B cell (primary cell): ENCODE measurements around the gene FGF6. TPM values are rescaled to one million over a fixed set of nuclear protein-coding genes. Genes with fewer than 3 reads are reported as not detected.

Source experiments
- ATAC-seq: fragments of 200-7000 bp; cut with Tn5 transposase; one replicate; pipeline ENCODE4 v1.10.0; 2021; ENCODE audit warnings: low read depth, mild to moderate bottlenecking, moderate number of reproducible peaks, moderate library complexity
- CTCF ChIA-PET: fragments of 350-600 bp; sonication (Branson Sonifier 250); formaldehyde crosslinking; loops from one replicate; lab custom pipeline; 2021; ENCODE audit warnings: antibody characterized with exemption, inconsistent platforms; lab: Charles Lee
- POLR2A ChIA-PET: fragments of 350-600 bp; sonication (Branson Sonifier 250); formaldehyde crosslinking; loops from one replicate; lab custom pipeline; 2021; ENCODE audit warnings: antibody characterized with exemption; lab: Charles Lee
- DNase-seq: peaks from one replicate; pipeline ENCODE4 v3.0.0; 2013
- H2AFZ ChIP-seq: 2 replicates; pipeline ENCODE4 v1.6.1; 2012; ENCODE audit warnings: mild to moderate bottlenecking, low read depth, low read length; ENCODE audit not compliant: insufficient read depth, poor library complexity, severe bottlenecking
- H3K27ac ChIP-seq, 2 donors: 1 replicate in 1 of 2; 2 replicates in 1 of 2; pipeline ENCODE4 v1.5.1; 2012 to 2013; ENCODE audit warnings: low read length in 2 of 2, mild to moderate bottlenecking in 2 of 2, moderate library complexity in 1 of 2
- H3K27me3 ChIP-seq, 4 experiments: fragments of 200-600 bp in 1 of 4; sonication (generic) in 1 of 4; replicated peaks in 1 of 4; 1 replicate in 2 of 4; 2 replicates in 2 of 4; pipeline versions ENCODE4 v1.6.1 to v1.7.0; 2013 to 2016; ENCODE audit warnings: low read length in 3 of 4, mild to moderate bottlenecking in 2 of 4, mixed read lengths in 1 of 4, moderate library complexity in 1 of 4; ENCODE audit not compliant: insufficient read depth in 4 of 4, control insufficient read depth in 3 of 4; ENCODE audit errors: control extremely low read depth in 1 of 4
- H3K36me3 ChIP-seq, 2 experiments: replicated peaks in 1 of 2; 1 replicate in 1 of 2; 2 replicates in 1 of 2; pipeline versions ENCODE4 v1.6.1 to v1.7.1; 2013; ENCODE audit warnings: low read length in 1 of 2; ENCODE audit not compliant: insufficient read depth in 2 of 2, control insufficient read depth in 1 of 2; ENCODE audit errors: control extremely low read depth in 1 of 2, extremely low read depth in 1 of 2
- H3K4me1 ChIP-seq, 2 donors: fragments of 200-600 bp in 1 of 2; sonication (generic) in 1 of 2; 1 replicate in 1 of 2; 2 replicates in 1 of 2; pipeline versions ENCODE4 v1.5.1 to v1.6.1; 2013 to 2017; ENCODE audit warnings: low read length in 2 of 2; ENCODE audit not compliant: control insufficient read depth in 2 of 2, insufficient read depth in 2 of 2
- H3K4me2 ChIP-seq: replicated peaks from 2 replicates; pipeline ENCODE3; 2012; ENCODE audit warnings: mild to moderate bottlenecking, low read depth, low read length; ENCODE audit not compliant: poor library complexity, severe bottlenecking
- H3K4me3 ChIP-seq, 5 experiments: fragments of 200-600 bp in 1 of 5; sonication (generic) in 1 of 5; 1 replicate in 3 of 5; 2 replicates in 2 of 5; pipeline versions ENCODE4 v1.5.1 to v1.7.0; 2011 to 2016; ENCODE audit warnings: low read length in 4 of 5, mild to moderate bottlenecking in 4 of 5, low read depth in 2 of 5, control low read depth in 1 of 5, moderate library complexity in 1 of 5; ENCODE audit not compliant: insufficient read depth in 1 of 5; ENCODE audit errors: control extremely low read depth in 1 of 5, extremely low read depth in 1 of 5
- H3K79me2 ChIP-seq: fragments of 200-600 bp; sonication (generic); one replicate; pipeline ENCODE4 v1.6.0; 2016; ENCODE audit warnings: low read length; ENCODE audit not compliant: control insufficient read depth, insufficient read depth
- H3K9ac ChIP-seq: fragments of 200-600 bp; sonication (generic); 2 replicates; pipeline ENCODE4 v1.6.1; 2017; ENCODE audit warnings: mild to moderate bottlenecking, low read length, moderate library complexity
- H3K9me3 ChIP-seq, 3 donors: one replicate each; pipeline versions ENCODE4 v1.6.1 to v1.7.1; 2013; ENCODE audit warnings: low read length in 2 of 3; ENCODE audit not compliant: control insufficient read depth in 2 of 3, insufficient read depth in 1 of 3; ENCODE audit errors: control extremely low read depth in 1 of 3
- H4K20me1 ChIP-seq: 2 replicates; pipeline ENCODE4 v1.6.0; 2012; ENCODE audit warnings: mild to moderate bottlenecking, low read length; ENCODE audit not compliant: insufficient read depth, control insufficient read depth, poor library complexity, severe bottlenecking
- H3K27ac Mint-ChIP-seq: one replicate; pipeline ENCODE4 v1.8.0; 2021; ENCODE audit warnings: mixed read lengths
- H3K27me3 Mint-ChIP-seq: one replicate; pipeline ENCODE4 v1.8.0; 2021; ENCODE audit warnings: mixed read lengths
- H3K4me1 Mint-ChIP-seq: one replicate; pipeline ENCODE4 v1.8.0; 2021; ENCODE audit warnings: mixed read lengths
- H3K4me3 Mint-ChIP-seq: one replicate; pipeline ENCODE4 v1.8.0; 2021; ENCODE audit warnings: mixed read lengths
- H3K9me3 Mint-ChIP-seq: one replicate; pipeline ENCODE4 v1.8.0; 2022; ENCODE audit warnings: mixed read lengths; ENCODE audit not compliant: insufficient read depth
- EZH2 ChIP-seq: IDR thresholded peaks from 2 replicates; pipeline ENCODE4 v1.6.1; 2012; ENCODE audit warnings: borderline replicate concordance, low read depth, mild to moderate bottlenecking, moderate library complexity, low read length; ENCODE audit not compliant: insufficient read depth, poor library complexity, severe bottlenecking
- WGBS: methylation state at CpG from one replicate; pipeline ENCODE4 v1.1.5; 2013; ENCODE audit warnings: missing lambda C conversion rate; ENCODE audit not compliant: insufficient coverage; 5-methylcytosine and 5-hydroxymethylcytosine counted together
- intact Hi-C: fragments of 100-400 bp; cut with micrococcal nuclease; formaldehyde crosslinking; loops from one replicate; pipeline ENCODE4 v1.10.0; 2022
- polyA plus RNA-seq: library from polyadenylated mRNA; depleted of rRNA; stranded (reverse); fragments of >200 nt; gene quantifications from 2 replicates; pipeline ENCODE4 v1.2.3, GENCODE V29; 2012
- total RNA-seq, 2 donors: library from RNA; stranded (reverse); fragments of 120-200 nt in 1 of 2; gene quantifications; 1 replicate in 1 of 2; 2 replicates in 1 of 2; pipeline versions ENCODE4 v1.2.3 to v1.2.4, GENCODE V29; 2013 to 2022
- TF ChIP-seq, protein P1 (sequence below): fragments of 200-600 bp; IDR thresholded peaks from one replicate; pipeline ENCODE4 v1.8.0; 2022; ENCODE audit warnings: antibody characterized with exemption, mild to moderate bottlenecking

Gene FGF6
- total and polyA plus RNA-seq, 2 donors (not counting 1 experiment from before 2014, with no cell fraction given): not detected

DNA sequence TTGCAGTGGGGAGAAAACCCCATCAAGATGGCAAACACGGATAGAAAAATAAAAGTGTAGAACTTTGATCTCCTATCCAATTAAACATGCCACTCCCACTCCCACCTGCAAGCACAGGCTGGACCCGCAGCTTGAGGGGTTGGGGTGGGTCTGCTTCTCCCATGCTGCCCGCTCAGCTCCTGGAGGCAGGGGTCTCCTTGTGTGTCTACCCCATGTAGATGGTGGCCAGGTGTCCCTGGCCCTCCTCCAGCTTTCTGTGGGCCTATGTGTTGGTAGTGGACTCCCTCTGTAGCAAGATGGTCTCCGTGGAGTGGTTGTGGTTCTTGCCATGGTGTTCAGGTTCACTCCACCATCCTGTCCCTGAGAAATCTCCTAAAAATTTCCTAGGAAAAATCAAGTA, 42.6 kb downstream of the FGF6 start:
- CTCF ChIA-PET: interaction anchor here (0.6 kb wide), 1 partner anchor 21 kb away, joined by 3 read pairs; no protein-coding TSS in a partner anchor
- H3K27ac ChIP-seq: no peak overlapping the region
- H3K9ac ChIP-seq: no peak overlapping the region
- Mint-ChIP-seq H3K27me3 (peaks cover 17% of the 10 kb centered on the region), H3K9me3 (peaks cover 2% of the 10 kb centered on the region), H3K4me3 (no peak overlapping the region), H3K4me1 (peaks cover 2% of the 10 kb centered on the region), H3K27ac (no peak overlapping the region)
- POLR2A ChIA-PET: no interaction called here
- TF ChIP-seq, protein P1, sequence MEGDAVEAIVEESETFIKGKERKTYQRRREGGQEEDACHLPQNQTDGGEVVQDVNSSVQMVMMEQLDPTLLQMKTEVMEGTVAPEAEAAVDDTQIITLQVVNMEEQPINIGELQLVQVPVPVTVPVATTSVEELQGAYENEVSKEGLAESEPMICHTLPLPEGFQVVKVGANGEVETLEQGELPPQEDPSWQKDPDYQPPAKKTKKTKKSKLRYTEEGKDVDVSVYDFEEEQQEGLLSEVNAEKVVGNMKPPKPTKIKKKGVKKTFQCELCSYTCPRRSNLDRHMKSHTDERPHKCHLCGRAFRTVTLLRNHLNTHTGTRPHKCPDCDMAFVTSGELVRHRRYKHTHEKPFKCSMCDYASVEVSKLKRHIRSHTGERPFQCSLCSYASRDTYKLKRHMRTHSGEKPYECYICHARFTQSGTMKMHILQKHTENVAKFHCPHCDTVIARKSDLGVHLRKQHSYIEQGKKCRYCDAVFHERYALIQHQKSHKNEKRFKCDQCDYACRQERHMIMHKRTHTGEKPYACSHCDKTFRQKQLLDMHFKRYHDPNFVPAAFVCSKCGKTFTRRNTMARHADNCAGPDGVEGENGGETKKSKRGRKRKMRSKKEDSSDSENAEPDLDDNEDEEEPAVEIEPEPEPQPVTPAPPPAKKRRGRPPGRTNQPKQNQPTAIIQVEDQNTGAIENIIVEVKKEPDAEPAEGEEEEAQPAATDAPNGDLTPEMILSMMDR: no peak
- no peak for TF ChIP-seq EZH2
- no peak overlapping the region for H3K4me2 ChIP-seq
- no peak for DNase-seq
- H3K36me3 ChIP-seq: no peaks in the 10 kb centered on the region
- no peaks in the 10 kb centered on the region for H3K4me1 ChIP-seq
- no CpG with 5 or more reads among the region's 4 CpGs for WGBS
- H3K79me2 ChIP-seq: no peaks in the 10 kb centered on the region
- H3K27me3 ChIP-seq: peaks cover 0 to 2% (median 0%) of the 10 kb centered on the region in 4 experiments
- no peak overlapping the region for H3K4me3 ChIP-seq
- intact Hi-C loops: no loop called here
- ATAC-seq: no peak
- no peak overlapping the region for H2AFZ ChIP-seq
- no peaks in the 10 kb centered on the region for H4K20me1 ChIP-seq
- no peaks in the 10 kb centered on the region for H3K9me3 ChIP-seq

DNA sequence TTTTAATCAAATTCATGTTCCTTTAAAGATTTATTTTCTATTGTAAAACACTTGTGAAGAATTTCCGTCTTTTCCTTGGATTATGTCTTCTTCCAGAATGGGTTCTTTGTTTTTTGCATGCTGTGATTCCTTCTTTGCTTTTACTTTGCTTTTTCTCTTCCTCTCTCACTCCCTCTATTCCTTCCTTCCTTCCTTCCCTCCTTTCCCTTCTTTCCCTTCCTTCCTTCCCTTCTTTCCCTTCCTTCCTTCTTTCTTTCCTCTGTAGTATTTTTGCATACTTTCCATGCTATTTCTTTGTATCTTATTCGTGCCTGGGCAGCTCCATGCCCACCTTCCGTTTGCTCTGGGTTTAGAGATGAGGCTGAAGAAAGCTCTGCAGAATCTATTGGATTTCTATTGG, 44.5 kb downstream of the FGF6 start:
- no CpG with 5 or more reads among the region's 3 CpGs for WGBS
- Mint-ChIP-seq H3K4me3 (no peak overlapping the region), H3K9me3 (peaks cover 2% of the 10 kb centered on the region), H3K4me1 (peaks cover 2% of the 10 kb centered on the region), H3K27ac (no peak overlapping the region), H3K27me3 (peaks cover 18% of the 10 kb centered on the region)
- no peaks in the 10 kb centered on the region for H3K4me1 ChIP-seq
- no peak overlapping the region for H3K4me2 ChIP-seq
- no peak overlapping the region for H2AFZ ChIP-seq
- H3K9me3 ChIP-seq: no peaks in the 10 kb centered on the region
- no peak overlapping the region for H3K4me3 ChIP-seq
- no peak overlapping the region for H3K9ac ChIP-seq
- H3K36me3 ChIP-seq: no peaks in the 10 kb centered on the region
- no peak overlapping the region for H3K27ac ChIP-seq
- DNase-seq (no peak), ATAC-seq (no peak)
- POLR2A ChIA-PET: no interaction called here
- CTCF ChIA-PET: interaction anchor here (0.6 kb wide), 1 partner anchor 20 kb away, joined by 3 read pairs; no protein-coding TSS in a partner anchor
- H3K27me3 ChIP-seq: peaks cover 0 to 2% (median 0%) of the 10 kb centered on the region in 4 experiments
- H4K20me1 ChIP-seq: no peaks in the 10 kb centered on the region
- intact Hi-C loops: no loop called here
- no peaks in the 10 kb centered on the region for H3K79me2 ChIP-seq
- TF ChIP-seq, protein P1: no peak
- TF ChIP-seq EZH2: no peak
